ENCODE measurements around the gene IL13.
"Not testable (repeated sequence)": the region's sequence is repeated elsewhere in the genome, so short reads cannot be mapped to it uniquely, and the experiment has no call there.

The IL13 gene

DNA sequence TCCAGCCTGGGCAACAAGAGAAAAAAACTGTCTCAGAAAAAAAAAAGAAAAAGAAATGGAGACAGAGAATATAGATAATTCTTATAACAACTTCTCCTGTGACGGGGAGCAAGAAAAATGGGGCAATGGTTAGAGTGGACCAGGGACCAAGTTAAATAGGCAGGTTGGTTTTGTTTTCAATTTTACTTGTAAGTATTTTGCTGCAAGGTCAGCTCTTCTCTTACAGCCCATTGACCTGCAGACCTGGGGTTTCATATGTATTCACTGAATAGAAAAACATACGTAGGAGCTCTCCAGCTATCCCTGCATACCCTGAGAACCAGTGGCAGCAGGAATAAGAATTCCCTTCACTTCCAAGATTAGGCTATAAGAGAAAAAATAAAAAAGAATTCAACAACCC lies 29.2 kb upstream of the IL13 start:
- in situ Hi-C loops (cut with MboI; ENCODE audit: low pct_unique_long_range_greater_than_20kb, low sequenced_read_pairs, unreplicated experiment): no loop called here
- TF ChIP-seq, protein P1, sequence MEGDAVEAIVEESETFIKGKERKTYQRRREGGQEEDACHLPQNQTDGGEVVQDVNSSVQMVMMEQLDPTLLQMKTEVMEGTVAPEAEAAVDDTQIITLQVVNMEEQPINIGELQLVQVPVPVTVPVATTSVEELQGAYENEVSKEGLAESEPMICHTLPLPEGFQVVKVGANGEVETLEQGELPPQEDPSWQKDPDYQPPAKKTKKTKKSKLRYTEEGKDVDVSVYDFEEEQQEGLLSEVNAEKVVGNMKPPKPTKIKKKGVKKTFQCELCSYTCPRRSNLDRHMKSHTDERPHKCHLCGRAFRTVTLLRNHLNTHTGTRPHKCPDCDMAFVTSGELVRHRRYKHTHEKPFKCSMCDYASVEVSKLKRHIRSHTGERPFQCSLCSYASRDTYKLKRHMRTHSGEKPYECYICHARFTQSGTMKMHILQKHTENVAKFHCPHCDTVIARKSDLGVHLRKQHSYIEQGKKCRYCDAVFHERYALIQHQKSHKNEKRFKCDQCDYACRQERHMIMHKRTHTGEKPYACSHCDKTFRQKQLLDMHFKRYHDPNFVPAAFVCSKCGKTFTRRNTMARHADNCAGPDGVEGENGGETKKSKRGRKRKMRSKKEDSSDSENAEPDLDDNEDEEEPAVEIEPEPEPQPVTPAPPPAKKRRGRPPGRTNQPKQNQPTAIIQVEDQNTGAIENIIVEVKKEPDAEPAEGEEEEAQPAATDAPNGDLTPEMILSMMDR (IDR thresholded peaks at IDR 0.05; ENCODE audit: extremely low read depth, insufficient read depth, missing control alignments): no peak
- peak; percentile 46 for DNase-seq (ENCODE audit: low spot score)

DNA sequence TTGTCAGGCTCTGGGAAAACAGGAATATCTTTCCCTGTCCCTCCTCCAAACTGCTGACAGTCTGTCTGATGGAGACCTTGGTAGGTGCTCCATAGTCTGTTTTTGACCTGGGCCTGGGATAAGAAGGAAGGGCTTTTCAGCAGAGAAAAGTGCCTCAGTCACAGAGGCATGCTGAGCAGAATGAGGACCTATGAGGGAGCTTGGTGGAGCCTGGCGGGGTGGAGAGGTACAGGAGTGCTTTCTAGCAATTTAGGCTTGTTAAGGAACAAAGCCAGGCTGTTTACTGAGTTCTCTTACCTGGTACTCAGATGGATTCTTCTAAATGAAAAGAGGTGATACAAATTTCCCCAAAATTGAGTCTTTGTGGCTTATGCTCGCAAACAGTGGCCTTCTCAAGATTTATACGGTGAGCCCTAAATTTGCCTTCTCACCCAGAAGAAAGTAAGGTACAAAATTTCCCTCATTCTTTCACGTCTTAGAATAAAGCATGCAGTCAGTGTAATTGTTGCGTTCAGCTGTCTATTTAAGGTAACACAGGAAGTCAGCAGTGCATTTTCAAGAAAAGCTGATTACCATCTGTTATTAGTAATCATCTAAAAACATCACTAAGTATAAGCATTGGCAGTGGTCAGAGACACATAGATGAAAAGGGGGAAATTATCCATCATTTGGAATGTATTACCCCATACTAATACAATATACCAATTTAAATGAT lies 28.6 kb upstream of the IL13 start:
- TF ChIP-seq, protein P1 (IDR thresholded peaks at IDR 0.05; ENCODE audit: extremely low read depth, insufficient read depth, missing control alignments): no peak
- DNase-seq (ENCODE audit: low spot score): peak; percentile 56
- in situ Hi-C loops (cut with MboI; ENCODE audit: low pct_unique_long_range_greater_than_20kb, low sequenced_read_pairs, unreplicated experiment): no loop called here

DNA sequence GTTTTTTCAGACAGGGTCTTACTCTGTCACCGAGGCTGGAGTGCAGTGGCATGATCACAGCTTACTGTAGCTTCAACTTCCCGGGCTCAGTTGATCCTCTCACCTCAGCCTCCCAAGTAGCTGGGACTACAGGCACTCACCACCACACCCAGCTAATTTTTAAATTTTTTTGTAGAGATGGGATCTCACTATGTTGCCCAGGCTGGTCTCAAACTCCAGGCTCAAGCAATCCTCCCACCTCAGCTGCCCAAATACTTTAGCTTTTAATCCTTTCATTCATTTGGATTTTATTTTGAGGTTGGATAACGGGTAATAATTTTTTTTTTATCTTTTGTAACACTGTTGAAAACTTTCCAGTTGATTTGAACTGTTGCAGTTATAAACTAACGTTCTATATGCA lies 24.4 kb upstream of the IL13 start:
- DNase-seq (ENCODE audit: low spot score); in situ Hi-C loops (cut with MboI; ENCODE audit: low pct_unique_long_range_greater_than_20kb, low sequenced_read_pairs, unreplicated experiment): not testable (repeated sequence)

DNA sequence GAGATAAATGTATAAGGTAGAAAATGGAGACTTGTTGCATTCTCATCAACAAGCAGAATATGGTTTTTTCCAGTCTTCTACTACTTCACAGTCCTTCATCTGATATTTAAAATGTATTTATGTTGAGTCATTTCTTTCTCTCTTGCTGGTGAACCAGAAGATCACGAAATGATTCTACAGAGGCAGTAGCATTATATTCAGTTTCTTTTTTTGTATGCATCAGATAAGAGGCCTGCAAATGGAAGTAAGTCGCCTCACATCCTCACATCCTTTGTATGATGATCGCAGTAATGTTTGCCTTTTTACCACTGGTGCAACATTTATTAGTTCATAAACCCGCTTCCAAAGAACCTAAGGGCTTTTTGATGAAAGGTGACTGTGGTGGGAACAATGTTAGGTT lies 22.1 kb upstream of the IL13 start:
- TF ChIP-seq, protein P1 (IDR thresholded peaks at IDR 0.05; ENCODE audit: extremely low read depth, insufficient read depth, missing control alignments): no peak
- in situ Hi-C loops (cut with MboI; ENCODE audit: low pct_unique_long_range_greater_than_20kb, low sequenced_read_pairs, unreplicated experiment): no loop called here
- DNase-seq (ENCODE audit: low spot score): peak; percentile 51

DNA sequence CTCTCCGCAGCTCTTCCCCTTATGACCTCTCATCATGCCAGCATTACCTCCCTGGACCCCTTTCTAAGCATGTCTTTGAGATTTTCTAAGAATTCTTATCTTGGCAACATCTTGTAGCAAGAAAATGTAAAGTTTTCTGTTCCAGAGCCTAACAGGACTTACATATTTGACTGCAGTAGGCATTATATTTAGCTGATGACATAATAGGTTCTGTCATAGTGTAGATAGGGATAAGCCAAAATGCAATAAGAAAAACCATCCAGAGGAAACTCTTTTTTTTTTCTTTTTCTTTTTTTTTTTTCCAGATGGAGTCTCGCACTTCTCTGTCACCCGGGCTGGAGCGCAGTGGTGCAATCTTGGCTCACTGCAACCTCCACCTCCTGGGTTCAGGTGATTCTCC lies 20.7 kb upstream of the IL13 start:
- no peak for DNase-seq (ENCODE audit: low spot score)
- in situ Hi-C loops (cut with MboI; ENCODE audit: low pct_unique_long_range_greater_than_20kb, low sequenced_read_pairs, unreplicated experiment): no loop called here
- TF ChIP-seq, protein P1 (IDR thresholded peaks at IDR 0.05; ENCODE audit: extremely low read depth, insufficient read depth, missing control alignments): no peak

DNA sequence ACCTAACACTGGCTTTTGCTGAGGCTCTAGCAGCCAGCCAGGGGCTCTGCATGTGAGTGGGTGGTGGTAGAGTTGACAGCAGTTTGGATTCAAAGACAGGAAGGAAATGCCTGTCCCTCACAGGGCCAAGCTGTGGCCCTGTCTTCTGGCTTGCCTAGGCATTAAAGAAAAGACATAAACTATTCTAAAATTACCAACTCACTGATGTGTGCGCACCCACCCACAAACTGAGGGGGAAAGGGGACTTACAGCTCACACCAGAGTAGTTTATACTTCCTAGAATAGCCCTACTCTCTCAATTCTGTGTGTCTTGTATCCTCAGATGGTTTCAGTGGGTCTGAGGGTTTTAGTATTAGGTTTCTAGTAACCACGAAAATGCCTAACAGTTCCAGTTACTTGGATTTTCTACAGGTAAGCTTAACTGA lies 18.3 kb upstream of the IL13 start:
- peak; percentile 36 for DNase-seq (ENCODE audit: low spot score)
- in situ Hi-C loops (cut with MboI; ENCODE audit: low pct_unique_long_range_greater_than_20kb, low sequenced_read_pairs, unreplicated experiment): no loop called here
- TF ChIP-seq, protein P1 (IDR thresholded peaks at IDR 0.05; ENCODE audit: extremely low read depth, insufficient read depth, missing control alignments): no peak

DNA sequence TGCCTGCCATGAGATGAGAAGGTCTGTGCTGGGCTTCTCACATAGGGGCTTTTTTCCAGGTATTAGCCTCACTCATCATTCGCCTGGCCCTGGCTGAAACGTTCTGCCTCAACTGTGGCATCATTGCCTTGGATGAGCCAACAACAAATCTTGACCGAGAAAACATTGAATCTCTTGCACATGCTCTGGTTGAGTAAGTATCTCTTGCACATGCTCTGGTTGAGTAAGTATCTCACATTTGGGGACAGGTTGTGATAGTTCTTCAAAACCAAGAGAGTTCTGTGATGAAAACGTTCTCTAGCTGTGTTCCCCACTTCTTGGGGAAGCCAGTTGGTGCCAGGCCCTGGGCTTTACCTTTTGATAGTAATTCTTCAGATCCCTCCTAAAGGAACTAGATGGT lies 17.4 kb upstream of the IL13 start:
- DNase-seq (ENCODE audit: low spot score): no peak
- in situ Hi-C loops (cut with MboI; ENCODE audit: low pct_unique_long_range_greater_than_20kb, low sequenced_read_pairs, unreplicated experiment): no loop called here
- TF ChIP-seq, protein P1 (IDR thresholded peaks at IDR 0.05; ENCODE audit: extremely low read depth, insufficient read depth, missing control alignments): no peak
